Uterus (tissue), 2 donors: Measurements from ENCODE around the gene TMEM203.

Source experiments
- POLR2A ChIP-seq, 2 donors: fragments of 450-650 bp; IDR thresholded peaks; one replicate each; pipeline ENCODE4 v1.6.1; 2016; ENCODE audit warnings: antibody characterized with exemption in 2 of 2, mild to moderate bottlenecking in 1 of 2, moderate library complexity in 1 of 2
- TF ChIP-seq, protein P1 (sequence below), 4 experiments: fragments of 200-600 bp in 2 of 4; fragments of 450-650 bp in 2 of 4; sonication (generic) in 2 of 4; IDR thresholded peaks; one replicate each; pipeline ENCODE4 v1.5.1; 2016 to 2019; ENCODE audit warnings: antibody characterized with exemption in 4 of 4, mild to moderate bottlenecking in 2 of 4, moderate library complexity in 1 of 4

GRCh38 chr9:137215196-137215986 is 9.9 kb upstream of the TMEM203 start:
- TF ChIP-seq, protein P1, sequence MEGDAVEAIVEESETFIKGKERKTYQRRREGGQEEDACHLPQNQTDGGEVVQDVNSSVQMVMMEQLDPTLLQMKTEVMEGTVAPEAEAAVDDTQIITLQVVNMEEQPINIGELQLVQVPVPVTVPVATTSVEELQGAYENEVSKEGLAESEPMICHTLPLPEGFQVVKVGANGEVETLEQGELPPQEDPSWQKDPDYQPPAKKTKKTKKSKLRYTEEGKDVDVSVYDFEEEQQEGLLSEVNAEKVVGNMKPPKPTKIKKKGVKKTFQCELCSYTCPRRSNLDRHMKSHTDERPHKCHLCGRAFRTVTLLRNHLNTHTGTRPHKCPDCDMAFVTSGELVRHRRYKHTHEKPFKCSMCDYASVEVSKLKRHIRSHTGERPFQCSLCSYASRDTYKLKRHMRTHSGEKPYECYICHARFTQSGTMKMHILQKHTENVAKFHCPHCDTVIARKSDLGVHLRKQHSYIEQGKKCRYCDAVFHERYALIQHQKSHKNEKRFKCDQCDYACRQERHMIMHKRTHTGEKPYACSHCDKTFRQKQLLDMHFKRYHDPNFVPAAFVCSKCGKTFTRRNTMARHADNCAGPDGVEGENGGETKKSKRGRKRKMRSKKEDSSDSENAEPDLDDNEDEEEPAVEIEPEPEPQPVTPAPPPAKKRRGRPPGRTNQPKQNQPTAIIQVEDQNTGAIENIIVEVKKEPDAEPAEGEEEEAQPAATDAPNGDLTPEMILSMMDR (IDR thresholded peaks at IDR 0.05) = no peak
- no peak for TF ChIP-seq POLR2A (IDR thresholded peaks at IDR 0.05)
